ENCODE measurements around the gene PSIP1.
"Not testable (repeated sequence)": the region's sequence is repeated elsewhere in the genome, so short reads cannot be mapped to it uniquely, and the experiment has no call there.

Gene PSIP1

DNA sequence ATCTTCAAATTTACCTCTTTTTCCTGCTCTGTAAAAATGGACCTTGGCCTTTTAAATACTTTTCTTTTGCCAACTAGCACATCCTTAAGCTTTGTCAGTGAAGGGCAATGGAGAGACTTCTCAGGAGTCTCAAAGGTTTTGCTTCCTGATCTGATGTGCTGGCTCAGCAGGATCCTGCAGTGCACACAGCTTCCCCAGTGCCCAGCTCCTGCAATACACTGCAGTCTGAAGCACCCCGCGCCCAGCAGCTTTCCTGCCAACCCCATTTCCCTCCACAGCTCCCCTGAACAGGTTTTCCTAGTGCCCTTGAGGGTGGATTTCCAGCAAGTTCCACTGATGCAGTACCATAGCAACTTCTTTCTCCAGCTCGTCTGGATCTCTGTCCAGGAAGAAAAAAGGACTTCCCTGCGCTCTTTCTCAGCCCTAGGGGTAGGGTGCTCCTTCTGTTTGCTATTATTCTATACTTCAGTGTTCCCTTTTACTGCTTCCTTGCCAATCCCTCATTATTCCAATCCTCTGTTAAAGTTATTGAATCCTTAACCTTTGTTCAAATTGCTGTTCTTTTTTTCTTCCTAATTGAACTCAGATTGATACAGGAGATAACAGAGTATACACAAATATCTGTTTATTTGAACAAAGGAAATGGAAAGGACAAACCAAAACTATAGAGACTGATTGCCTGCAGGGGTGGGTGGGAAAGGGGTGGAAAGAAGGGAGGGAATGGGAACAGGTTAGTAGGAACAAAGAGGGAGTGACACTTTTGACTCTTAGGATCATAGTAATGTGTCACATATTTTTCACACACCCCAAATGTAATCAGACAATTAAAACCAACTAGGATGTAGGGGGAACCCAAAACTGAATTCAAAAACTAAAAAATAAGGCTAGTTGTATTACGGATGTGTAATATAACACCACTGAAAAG lies 79.6 kb downstream of the PSIP1 start:
- DNase-seq = no peak

DNA sequence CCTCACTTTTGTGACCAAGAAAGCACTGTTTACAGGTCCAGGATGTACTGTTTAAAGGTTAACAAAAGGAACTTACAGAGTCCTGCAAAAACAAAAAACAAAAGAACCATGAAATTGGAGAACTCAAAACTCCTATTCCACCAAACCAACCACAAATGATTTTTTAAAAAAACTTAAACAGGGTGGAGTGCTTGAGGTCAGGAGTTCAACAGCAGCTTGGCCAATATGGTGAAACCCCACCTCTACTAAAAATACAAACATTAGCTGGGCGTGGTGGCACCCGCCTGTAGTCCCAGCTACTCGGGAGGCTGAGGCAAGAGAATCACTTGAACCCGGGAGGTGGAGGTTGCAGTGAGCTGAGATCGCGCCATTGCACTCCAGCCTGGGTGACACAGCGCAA lies 83.1 kb downstream of the PSIP1 start:
- DNase-seq = not testable (repeated sequence)

DNA sequence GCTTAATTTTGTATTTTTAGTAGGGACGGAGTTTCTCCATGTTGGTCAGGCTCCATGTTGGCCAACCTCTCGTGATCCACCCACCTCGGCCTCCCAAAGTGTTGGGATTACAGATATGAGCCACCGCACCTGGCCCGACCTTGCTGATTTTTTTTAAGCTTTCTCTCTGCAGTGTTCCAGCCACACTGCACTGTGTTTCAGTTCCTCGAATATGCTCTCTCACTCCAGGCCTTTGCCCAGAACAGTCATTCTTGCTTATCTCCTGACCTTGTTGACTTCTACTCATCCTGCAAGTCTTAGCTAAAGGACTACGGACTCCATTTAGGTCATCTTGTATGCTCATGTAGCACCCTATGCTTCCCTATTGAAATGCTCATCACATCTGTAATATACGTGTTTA lies 84.8 kb downstream of the PSIP1 start:
- no peak for DNase-seq

DNA sequence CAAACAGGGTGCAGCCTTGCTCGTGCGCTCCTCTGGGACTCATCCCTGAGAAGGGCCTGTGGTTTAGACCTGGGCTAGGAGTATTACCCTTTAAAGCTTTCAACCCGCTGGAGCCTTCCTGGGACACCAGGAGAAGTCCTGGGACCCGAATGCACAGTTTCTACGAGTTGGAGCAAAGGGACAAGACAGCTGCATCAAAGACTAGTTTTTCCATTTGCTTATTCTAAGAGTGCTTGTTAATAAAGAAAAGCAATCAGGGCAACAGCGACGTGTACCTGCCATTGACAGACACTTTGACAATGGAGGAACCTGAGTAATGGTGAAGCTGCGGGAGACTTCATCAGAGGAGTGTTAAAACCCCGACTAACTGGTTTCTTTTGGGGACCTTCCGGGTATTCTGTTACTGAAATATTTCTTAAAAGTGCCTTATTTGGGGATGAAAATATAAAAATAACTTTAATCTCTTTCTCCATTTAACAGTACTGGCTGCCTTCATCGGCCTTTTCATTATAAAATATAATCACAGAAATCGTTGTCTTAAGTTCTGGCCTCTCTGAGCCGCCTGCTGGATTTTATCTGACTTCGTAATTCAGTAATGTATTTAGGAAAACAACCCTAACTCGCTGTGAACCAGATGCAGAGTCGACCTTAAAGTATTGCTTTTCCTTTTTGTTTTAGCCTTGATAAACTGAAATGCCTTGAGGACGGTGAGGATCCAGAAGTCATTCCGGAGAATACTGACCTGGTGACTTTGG lies 87.4 kb downstream of the PSIP1 start:
- DNase-seq = no peak

DNA sequence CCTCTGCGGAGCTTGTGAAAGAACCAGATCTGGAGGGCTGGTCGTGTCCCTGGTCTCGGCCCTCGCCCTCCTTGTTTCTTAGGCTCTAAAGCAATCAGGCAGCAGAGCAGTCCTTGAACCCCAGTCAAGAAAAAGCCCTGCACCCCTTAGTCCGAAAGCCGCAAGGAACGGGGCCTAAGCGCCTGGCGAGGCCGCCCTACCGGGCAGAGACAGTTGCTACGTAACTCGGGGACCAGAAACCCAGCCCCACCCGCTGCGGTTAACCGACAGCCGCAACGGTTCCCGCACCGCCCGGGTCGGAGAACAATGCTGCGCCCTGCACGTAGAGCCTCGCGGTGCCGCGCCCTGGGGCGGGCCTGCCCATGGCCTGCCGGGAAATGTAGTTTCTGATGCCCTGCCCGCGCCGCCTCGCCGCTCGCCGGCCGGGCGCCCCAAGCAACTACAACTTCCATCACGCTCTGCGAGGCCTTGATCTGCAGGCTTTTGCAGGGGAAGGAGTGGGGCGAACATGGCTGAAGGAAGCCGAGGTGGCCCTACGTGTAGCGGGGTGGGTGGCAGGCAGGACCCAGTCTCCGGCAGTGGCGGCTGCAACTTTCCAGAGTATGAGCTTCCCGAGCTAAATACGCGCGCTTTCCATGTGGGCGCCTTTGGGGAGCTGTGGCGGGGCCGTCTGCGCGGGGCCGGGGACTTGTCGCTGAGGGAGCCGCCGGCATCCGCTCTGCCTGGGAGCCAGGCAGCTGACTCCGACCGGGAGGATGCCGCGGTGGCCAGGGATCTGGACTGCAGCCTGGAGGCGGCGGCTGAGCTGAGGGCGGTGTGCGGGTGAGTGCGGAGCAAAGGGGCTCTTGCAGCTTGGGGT lies 88.2 kb downstream of the PSIP1 start, which contains the start of gene SNAPC3:
Gene SNAPC3, plus strand, starts transcription at position 505 of the 859 bp plus-strand sequence. Its CDS starts 4 bp downstream, at position 509.
- DNase-seq = peak; percentile 97

DNA sequence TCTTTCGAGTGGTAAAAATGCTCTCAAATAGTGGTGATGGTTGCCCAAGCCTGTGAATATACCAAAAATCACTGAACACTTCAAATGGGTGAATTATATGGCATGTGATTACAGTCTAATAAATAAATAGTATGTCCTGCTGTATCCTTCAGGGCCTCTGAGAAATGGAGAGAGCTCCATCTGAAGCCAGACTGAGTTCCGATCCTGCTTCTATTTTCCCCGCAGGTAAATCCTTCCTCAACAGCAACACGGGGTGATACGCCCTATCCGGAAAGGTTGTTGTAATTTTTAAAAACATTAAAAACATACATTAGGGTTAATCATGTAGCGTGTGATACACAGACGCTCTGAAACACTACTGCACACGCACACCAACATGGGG lies 88.8 kb downstream of the PSIP1 start:
- no peak for DNase-seq

DNA sequence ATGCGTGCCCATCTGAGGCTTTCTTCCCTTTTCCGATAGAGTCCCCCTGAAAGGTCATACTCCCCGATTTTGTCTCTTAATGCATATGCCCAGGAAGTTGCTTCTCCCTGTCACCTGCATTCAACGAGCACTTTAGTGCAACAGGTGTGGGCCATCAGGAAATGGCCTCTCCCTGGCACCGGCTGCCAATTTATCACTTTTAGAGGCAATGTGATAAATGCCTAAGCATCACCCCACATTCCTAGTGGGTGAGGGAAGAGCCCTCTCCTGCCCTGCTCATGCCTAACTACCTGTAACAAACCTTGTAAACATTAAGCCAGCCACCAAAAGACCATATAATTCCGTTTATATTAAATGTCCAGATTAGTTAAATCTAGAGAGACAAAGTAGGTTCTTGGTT lies 89.2 kb downstream of the PSIP1 start:
- DNase-seq = no peak

DNA sequence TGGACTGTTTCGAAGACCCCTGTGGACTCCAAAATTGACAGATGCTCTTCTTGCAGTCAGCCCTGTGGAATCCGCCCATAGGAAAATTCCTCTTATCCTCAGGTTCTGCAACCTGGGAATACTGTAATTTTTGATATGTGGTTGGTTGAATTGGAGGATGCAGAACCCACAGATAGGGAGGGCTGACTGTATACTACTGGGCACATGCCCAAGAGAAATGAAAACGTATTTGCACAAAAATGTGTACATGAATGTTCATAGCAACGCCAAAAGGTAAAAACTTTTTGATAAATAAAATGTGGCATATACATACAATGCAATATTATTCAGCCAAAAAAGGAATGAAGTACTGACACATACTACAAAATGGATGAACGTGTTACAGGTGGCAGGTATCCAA lies 90.0 kb downstream of the PSIP1 start:
- DNase-seq = no peak

DNA sequence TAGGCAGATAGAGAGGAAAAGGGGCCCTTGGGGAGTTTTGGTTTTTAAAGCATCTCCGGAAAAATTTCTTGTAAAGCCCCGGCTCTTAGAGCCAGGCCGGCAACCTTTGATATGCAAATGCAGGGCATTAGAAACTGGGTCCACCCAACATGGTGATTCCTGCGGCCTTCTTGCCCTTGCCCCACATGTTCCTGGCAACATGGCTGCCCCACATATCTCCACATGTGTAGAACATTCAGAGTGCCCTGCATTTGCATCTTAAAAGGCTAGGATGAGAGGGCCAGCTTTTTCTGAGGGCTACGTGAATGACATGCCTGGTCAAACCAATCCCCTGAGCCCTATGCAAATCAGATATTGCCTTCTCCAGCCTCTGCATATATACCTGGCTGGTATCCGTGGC lies 93.1 kb downstream of the PSIP1 start:
- DNase-seq = no peak

DNA sequence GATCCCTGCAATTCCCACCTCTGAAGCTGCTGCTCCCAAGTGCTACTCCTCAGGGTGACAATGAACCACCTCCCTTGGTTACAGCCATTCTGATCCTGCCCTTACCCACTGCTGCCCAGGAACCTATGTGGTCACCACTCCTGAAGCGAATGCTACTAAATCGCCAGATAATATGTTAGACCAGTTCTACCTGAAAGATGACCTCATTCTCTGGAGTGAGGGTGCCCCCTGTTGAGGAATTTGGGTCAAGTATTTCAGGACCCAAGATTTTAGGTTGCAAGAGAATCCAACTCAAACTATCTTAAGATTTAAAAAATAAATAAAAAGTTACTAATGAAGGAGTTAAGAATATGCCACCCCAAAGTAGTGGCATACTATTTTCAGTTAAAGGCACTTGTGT lies 93.9 kb downstream of the PSIP1 start:
- DNase-seq = no peak

All from activated CD8-positive, alpha-beta memory T cell treated with anti-CD3 and anti-CD28 coated beads, Interleukin-2, amount 50 U/mL, for 48 hours (primary cell).